GM18511 (cell line): ENCODE results near the gene APOA5.
"Not testable (repeated sequence)": the region's sequence is repeated elsewhere in the genome, so short reads cannot be mapped to it uniquely, and the experiment has no call there.

Source experiments
- ATAC-seq: cut with Tn5 transposase; IDR thresholded peaks from one replicate; pipeline ENCODE4 v1.9.1; 2021; ENCODE audit warnings: mild to moderate bottlenecking, moderate library complexity; ENCODE audit not compliant: unreplicated experiment

The APOA5 gene

GRCh38 chr11:116776522-116776984, 15.1 kb downstream of the APOA5 start:
- ATAC-seq, result no peak

- no peak for ATAC-seq
Measured at GRCh38 chr11:116775975-116776374, 15.7 kb downstream of the APOA5 start.

GRCh38 chr11:116774661-116775060, 17.0 kb downstream of the APOA5 start:
- ATAC-seq, result no peak

- ATAC-seq, result peak; percentile 51
Measured at GRCh38 chr11:116773203-116774097, 18.2 kb downstream of the APOA5 start.

- ATAC-seq, result peak; percentile 88
Measured at GRCh38 chr11:116772443-116773202, 19.1 kb downstream of the APOA5 start, which contains the start of gene BUD13. Gene BUD13, minus strand, starts transcription at chr11:116772987. Its CDS starts 23 bp downstream, at chr11:116772964.

GRCh38 chr11:116771935-116772334, 19.7 kb downstream of the APOA5 start:
- no peak for ATAC-seq

- ATAC-seq, result no peak
Measured at GRCh38 chr11:116762132-116762531, 29.5 kb downstream of the APOA5 start.

GRCh38 chr11:116756044-116756443, 35.6 kb downstream of the APOA5 start:
- ATAC-seq, result not testable (repeated sequence)

- no peak for ATAC-seq
Measured at GRCh38 chr11:116750070-116750718, 41.5 kb downstream of the APOA5 start.

- no peak for ATAC-seq
Measured at GRCh38 chr11:116742104-116742503, 49.6 kb downstream of the APOA5 start.

GRCh38 chr11:116740741-116741140, 50.9 kb downstream of the APOA5 start:
- ATAC-seq, result no peak
